Femur (tissue), 1 donor: Measurements from ENCODE around the gene TIAM2.
A peak's percentile ranks its signal among the peaks of the same experiment; 100 is the strongest.
"Not testable (repeated sequence)": the region's sequence is repeated elsewhere in the genome, so short reads cannot be mapped to it uniquely, and the experiment has no call there.

Experiments
- DNase-seq: peaks from one replicate; pipeline ENCODE4 v3.0.0-alpha.2; 2017

TIAM2 gene

GRCh38 chr6:155267411-155267810 is 272.3 kb downstream of the TIAM2 start:
- DNase-seq: no peak

GRCh38 chr6:155268088-155268867 is 273.2 kb downstream of the TIAM2 start:
- not testable (repeated sequence) for DNase-seq

GRCh38 chr6:155269765-155270164 is 274.6 kb downstream of the TIAM2 start:
- DNase-seq: no peak

- DNase-seq: no peak
Observed at GRCh38 chr6:155270561-155271091, 275.5 kb downstream of the TIAM2 start.

- no peak for DNase-seq
Observed at GRCh38 chr6:155271145-155271544, 276.0 kb downstream of the TIAM2 start.

- DNase-seq: peak; percentile 55
Observed at GRCh38 chr6:155272353-155273232, 277.5 kb downstream of the TIAM2 start.

- no peak for DNase-seq
Observed at GRCh38 chr6:155273431-155273830, 278.3 kb downstream of the TIAM2 start.

- DNase-seq: no peak
Observed at GRCh38 chr6:155274106-155274505, 279.0 kb downstream of the TIAM2 start.

GRCh38 chr6:155274533-155274932 is 279.4 kb downstream of the TIAM2 start:
- no peak for DNase-seq

- DNase-seq: no peak
Observed at GRCh38 chr6:155275808-155276480, 280.8 kb downstream of the TIAM2 start.

- no peak for DNase-seq
Observed at GRCh38 chr6:155276638-155277037, 281.5 kb downstream of the TIAM2 start.

GRCh38 chr6:155278319-155279049 is 283.4 kb downstream of the TIAM2 start:
- no peak for DNase-seq

GRCh38 chr6:155284775-155285174 is 289.7 kb downstream of the TIAM2 start:
- DNase-seq: no peak

GRCh38 chr6:155287762-155288161 is 292.6 kb downstream of the TIAM2 start:
- DNase-seq: no peak

- no peak for DNase-seq
Observed at GRCh38 chr6:155290491-155290890, 295.4 kb downstream of the TIAM2 start.

GRCh38 chr6:155291291-155291690 is 296.2 kb downstream of the TIAM2 start:
- no peak for DNase-seq

GRCh38 chr6:155292711-155293110 is 297.6 kb downstream of the TIAM2 start:
- no peak for DNase-seq

GRCh38 chr6:155297669-155298068 is 302.6 kb downstream of the TIAM2 start:
- DNase-seq: no peak

- no peak for DNase-seq
Observed at GRCh38 chr6:155301867-155302266, 306.8 kb downstream of the TIAM2 start.

GRCh38 chr6:155303361-155303870 is 308.3 kb downstream of the TIAM2 start:
- DNase-seq: no peak

GRCh38 chr6:155306958-155307357 is 311.8 kb downstream of the TIAM2 start:
- DNase-seq: no peak
